Nephron (organoid): ENCODE measurements around the gene TLL2.

Experiments
- H3K27ac Mint-ChIP-seq, 3 experiments: 2 replicates each; pipeline ENCODE4 v1.8.0; 2020; ENCODE audit warnings: mixed read lengths in 3 of 3, mild to moderate bottlenecking in 2 of 3, moderate library complexity in 1 of 3
- H3K27me3 Mint-ChIP-seq: 2 replicates; pipeline ENCODE4 v1.8.0; 2021; ENCODE audit warnings: low read depth, mild to moderate bottlenecking, moderate library complexity, mixed read lengths
- H3K36me3 Mint-ChIP-seq: 2 replicates; pipeline ENCODE4 v1.8.0; 2020; ENCODE audit warnings: low read depth, mixed read lengths
- H3K4me1 Mint-ChIP-seq: 2 replicates; pipeline ENCODE4 v1.8.0; 2020; ENCODE audit warnings: mixed read lengths
- H3K4me3 Mint-ChIP-seq, 3 experiments: 2 replicates each; pipeline ENCODE4 v1.8.0; 2020; ENCODE audit warnings: mild to moderate bottlenecking in 3 of 3, mixed read lengths in 3 of 3, moderate library complexity in 2 of 3
- H3K9me3 Mint-ChIP-seq: 2 replicates; pipeline ENCODE4 v1.8.0; 2020; ENCODE audit warnings: mixed read lengths
- TF ChIP-seq, protein P1 (sequence below), 3 experiments: fragments of 200-600 bp; sonication (generic); IDR thresholded peaks; one replicate each; pipeline ENCODE4 v1.5.0; 2021; ENCODE audit warnings: antibody characterized with exemption in 3 of 3; ENCODE audit not compliant: unreplicated experiment in 3 of 3

Gene TLL2

DNA sequence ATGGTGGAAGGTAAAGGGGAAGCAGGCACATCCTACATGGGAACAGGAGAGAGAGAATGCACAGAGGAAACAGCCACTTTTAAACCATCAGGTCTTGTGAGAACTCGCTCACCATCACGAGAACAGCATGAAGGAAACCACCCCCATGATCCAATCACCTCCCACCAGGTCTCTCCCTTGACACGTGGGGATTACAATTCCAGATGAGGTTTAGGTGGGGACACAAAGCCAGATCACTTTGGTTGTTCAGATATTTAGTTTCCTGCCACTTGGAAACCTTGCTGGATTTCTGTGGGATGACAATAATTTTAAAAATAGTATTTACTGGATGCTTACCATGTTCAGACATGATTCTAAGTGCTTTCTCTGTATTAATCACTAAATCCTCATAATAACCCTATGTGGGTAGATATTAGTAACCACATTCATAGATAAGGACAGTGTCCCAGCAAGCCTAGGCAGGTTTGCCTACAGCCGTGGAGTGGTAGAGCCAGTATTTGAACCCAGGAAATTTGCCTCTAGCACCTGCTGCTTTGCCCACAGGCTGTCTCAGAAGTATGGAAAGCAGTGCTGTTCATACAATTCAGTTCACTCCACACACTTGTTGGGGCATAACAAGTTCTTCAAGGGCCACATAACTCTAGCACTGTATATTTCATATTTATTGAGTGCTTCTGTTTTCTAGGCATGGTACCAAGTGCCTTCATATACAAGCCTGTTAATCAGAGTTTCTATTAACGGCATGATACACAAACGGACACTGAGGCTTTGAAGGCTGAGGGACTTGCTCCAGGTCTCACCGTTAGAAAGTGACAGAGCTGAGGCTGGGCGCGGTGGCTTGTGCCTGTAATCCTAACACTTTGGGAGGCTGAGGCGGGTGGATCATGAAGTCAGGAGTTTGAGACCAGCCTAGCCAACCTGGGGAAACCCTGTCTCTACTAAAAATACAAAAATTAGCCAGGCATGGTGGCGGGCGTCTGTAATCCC is 8.3 kb downstream of the TLL2 start:
- TF ChIP-seq, protein P1, sequence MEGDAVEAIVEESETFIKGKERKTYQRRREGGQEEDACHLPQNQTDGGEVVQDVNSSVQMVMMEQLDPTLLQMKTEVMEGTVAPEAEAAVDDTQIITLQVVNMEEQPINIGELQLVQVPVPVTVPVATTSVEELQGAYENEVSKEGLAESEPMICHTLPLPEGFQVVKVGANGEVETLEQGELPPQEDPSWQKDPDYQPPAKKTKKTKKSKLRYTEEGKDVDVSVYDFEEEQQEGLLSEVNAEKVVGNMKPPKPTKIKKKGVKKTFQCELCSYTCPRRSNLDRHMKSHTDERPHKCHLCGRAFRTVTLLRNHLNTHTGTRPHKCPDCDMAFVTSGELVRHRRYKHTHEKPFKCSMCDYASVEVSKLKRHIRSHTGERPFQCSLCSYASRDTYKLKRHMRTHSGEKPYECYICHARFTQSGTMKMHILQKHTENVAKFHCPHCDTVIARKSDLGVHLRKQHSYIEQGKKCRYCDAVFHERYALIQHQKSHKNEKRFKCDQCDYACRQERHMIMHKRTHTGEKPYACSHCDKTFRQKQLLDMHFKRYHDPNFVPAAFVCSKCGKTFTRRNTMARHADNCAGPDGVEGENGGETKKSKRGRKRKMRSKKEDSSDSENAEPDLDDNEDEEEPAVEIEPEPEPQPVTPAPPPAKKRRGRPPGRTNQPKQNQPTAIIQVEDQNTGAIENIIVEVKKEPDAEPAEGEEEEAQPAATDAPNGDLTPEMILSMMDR (IDR thresholded peaks at IDR 0.05; ENCODE audit: unreplicated experiment in 3 of 3) = no peak
- Mint-ChIP-seq H3K4me3 (no peak overlapping the region), H3K27me3 (peaks cover 37% of the 10 kb centered on the region), H3K4me1 (peaks cover 5% of the 10 kb centered on the region), H3K9me3 (no peaks in the 10 kb centered on the region), H3K36me3 (no peaks in the 10 kb centered on the region), H3K27ac (no peak overlapping the region)

DNA sequence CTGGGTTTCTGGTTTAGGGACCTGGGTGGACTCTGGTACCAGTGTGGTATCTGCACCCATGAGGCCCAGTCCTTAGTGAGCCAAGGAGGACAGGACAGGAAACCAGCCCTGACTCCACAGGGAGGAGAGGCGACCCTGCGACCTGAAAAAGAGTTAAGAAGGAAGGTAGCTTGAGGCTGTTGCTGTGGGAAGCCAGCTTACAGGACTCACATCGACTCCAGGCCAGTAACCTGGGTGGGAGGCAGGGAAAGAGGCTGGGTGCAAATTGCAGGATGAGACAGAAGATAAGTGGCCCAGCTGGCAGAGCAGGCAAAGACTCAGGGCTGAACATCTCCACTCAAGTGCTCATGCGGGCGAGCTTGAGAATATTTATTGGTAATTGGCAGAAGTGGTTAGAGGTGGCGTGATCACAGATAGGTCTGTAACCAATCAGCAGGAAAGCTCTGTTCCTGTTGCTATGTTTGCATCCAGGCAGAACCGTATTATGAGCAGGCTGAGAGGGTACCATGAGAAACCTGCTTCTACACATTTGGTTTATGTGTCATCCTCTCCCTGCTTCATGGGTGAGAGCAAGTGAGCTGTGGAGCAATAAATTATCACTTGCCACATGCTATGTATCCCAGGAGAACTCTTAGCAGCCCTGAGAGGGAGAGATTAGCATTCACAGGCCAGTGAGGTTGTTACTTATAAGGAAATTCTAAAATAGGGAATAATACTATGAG is 11.0 kb downstream of the TLL2 start:
- peaks cover 5% of the 10 kb centered on the region for H3K4me1 Mint-ChIP-seq
- no peaks in the 10 kb centered on the region for H3K36me3 Mint-ChIP-seq
- H3K27ac Mint-ChIP-seq = no peak overlapping the region
- no peaks in the 10 kb centered on the region for H3K9me3 Mint-ChIP-seq
- H3K4me3 Mint-ChIP-seq = no peak overlapping the region
- TF ChIP-seq, protein P1 (IDR thresholded peaks at IDR 0.05; ENCODE audit: unreplicated experiment in 3 of 3) = no peak
- peaks cover 27% of the 10 kb centered on the region for H3K27me3 Mint-ChIP-seq

DNA sequence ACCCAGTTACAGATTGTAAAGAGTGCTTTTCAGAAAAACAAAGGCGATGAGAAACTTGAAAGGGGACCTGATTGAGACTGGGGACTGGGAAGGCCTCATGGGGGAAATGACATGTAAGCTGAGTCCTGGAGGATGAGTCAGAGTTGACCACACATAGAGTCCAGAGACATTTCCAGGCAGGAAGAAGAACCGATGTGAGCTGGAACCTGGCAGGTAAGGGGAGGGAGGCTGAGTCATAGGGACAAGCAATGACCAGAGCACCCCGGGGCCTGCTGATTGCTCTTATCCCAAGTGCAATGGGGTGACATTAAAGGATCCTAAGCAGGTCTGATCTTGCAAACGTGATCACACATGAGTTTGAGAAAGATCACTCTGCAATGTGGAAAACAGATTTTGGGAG is 11.7 kb downstream of the TLL2 start:
- H3K36me3 Mint-ChIP-seq = no peaks in the 10 kb centered on the region
- H3K9me3 Mint-ChIP-seq = no peaks in the 10 kb centered on the region
- peaks cover under 1% of the 10 kb centered on the region for H3K4me1 Mint-ChIP-seq
- TF ChIP-seq, protein P1 (IDR thresholded peaks at IDR 0.05; ENCODE audit: unreplicated experiment in 3 of 3) = no peak
- peaks cover 23% of the 10 kb centered on the region for H3K27me3 Mint-ChIP-seq
- H3K4me3 Mint-ChIP-seq = no peak overlapping the region
- no peak overlapping the region for H3K27ac Mint-ChIP-seq

DNA sequence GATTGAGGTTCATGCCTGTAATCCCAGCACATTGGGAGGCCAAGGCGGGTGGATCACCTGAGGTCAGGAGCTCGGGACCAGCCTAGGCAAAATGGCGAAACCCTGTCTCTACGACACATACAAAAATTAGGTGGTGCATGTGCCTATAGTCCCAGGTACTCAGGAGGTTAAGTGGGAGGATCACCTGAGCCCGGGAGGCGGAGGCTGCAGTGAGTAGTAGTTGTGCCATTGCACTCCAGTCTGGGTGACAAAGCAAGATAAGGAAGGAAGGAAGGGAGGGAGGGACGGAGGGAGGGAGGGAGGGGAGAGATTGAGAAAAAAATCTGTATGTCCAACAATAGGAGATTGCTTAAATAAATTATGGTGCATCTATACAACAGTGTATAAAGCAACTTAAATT is 13.2 kb downstream of the TLL2 start:
- Mint-ChIP-seq H3K4me3 (no peak overlapping the region), H3K27me3 (peaks cover 23% of the 10 kb centered on the region), H3K9me3 (no peaks in the 10 kb centered on the region), H3K36me3 (no peaks in the 10 kb centered on the region), H3K27ac (no peak overlapping the region), H3K4me1 (no peaks in the 10 kb centered on the region)
- TF ChIP-seq, protein P1 (IDR thresholded peaks at IDR 0.05; ENCODE audit: unreplicated experiment in 3 of 3) = no peak

DNA sequence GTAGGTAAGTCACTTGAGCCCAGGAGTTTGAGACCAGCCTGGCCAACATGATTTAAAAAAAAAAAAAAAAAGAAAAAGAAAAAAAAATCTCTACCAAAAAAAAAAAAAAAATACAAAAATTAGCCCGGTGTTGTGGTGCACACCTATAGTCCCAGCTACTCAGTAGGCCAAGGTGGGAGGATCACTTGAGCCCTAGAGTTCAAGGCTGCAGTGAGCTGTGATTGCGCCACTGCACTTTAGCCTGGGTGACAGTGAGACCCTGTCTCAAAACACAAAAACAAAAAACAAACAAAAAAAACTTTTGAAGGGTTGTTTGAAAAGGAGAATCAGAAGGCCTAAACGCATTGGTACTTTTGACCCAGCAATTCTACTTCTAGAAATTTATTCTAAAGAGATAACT is 13.7 kb downstream of the TLL2 start:
- Mint-ChIP-seq H3K36me3 (no peaks in the 10 kb centered on the region), H3K27ac (no peak overlapping the region), H3K27me3 (peaks cover 24% of the 10 kb centered on the region), H3K4me3 (no peak overlapping the region), H3K4me1 (no peaks in the 10 kb centered on the region), H3K9me3 (no peaks in the 10 kb centered on the region)
- TF ChIP-seq, protein P1 (IDR thresholded peaks at IDR 0.05; ENCODE audit: unreplicated experiment in 3 of 3) = no peak
